ENCODE results near the gene MUC5B.
"Not testable (repeated sequence)": the region's sequence is repeated elsewhere in the genome, so short reads cannot be mapped to it uniquely, and the experiment has no call there.

MUC5B gene

DNA sequence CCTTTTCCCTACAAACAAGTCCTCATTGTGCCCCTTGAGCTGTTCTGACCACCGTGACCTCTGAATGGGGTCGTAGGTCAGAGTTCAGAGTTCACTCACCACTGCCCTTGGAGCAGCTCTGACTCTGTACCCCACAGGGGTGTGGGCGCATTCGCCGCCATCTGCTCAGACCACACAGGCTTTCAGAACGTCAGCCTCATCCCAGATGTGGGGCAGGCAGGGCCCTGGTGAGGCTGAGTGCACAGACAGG is 14.8 kb upstream of the MUC5B start:
- H3K79me2 ChIP-seq, result no peaks in the 10 kb centered on the region
- no peaks in the 10 kb centered on the region for H3K27me3 ChIP-seq (ENCODE audit: control insufficient read depth, insufficient read depth, low read length)
- H3K9me3 ChIP-seq (ENCODE audit: control insufficient read depth, low read length), result no peaks in the 10 kb centered on the region
- H3K4me1 ChIP-seq, result no peaks in the 10 kb centered on the region
- no peak overlapping the region for H3K4me2 ChIP-seq (ENCODE audit: low read length)
- TF ChIP-seq, protein P1, sequence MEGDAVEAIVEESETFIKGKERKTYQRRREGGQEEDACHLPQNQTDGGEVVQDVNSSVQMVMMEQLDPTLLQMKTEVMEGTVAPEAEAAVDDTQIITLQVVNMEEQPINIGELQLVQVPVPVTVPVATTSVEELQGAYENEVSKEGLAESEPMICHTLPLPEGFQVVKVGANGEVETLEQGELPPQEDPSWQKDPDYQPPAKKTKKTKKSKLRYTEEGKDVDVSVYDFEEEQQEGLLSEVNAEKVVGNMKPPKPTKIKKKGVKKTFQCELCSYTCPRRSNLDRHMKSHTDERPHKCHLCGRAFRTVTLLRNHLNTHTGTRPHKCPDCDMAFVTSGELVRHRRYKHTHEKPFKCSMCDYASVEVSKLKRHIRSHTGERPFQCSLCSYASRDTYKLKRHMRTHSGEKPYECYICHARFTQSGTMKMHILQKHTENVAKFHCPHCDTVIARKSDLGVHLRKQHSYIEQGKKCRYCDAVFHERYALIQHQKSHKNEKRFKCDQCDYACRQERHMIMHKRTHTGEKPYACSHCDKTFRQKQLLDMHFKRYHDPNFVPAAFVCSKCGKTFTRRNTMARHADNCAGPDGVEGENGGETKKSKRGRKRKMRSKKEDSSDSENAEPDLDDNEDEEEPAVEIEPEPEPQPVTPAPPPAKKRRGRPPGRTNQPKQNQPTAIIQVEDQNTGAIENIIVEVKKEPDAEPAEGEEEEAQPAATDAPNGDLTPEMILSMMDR (IDR thresholded peaks at IDR 0.05), result no peak
- H2AFZ ChIP-seq, result no peak overlapping the region
- H3K4me3 ChIP-seq (ENCODE audit: low read depth, low read length), result no peak overlapping the region
- H3K27ac ChIP-seq, result no peak overlapping the region
- H3K9ac ChIP-seq, result no peak overlapping the region
- no peaks in the 10 kb centered on the region for H3K36me3 ChIP-seq (ENCODE audit: control insufficient read depth, insufficient read depth, low read length)

DNA sequence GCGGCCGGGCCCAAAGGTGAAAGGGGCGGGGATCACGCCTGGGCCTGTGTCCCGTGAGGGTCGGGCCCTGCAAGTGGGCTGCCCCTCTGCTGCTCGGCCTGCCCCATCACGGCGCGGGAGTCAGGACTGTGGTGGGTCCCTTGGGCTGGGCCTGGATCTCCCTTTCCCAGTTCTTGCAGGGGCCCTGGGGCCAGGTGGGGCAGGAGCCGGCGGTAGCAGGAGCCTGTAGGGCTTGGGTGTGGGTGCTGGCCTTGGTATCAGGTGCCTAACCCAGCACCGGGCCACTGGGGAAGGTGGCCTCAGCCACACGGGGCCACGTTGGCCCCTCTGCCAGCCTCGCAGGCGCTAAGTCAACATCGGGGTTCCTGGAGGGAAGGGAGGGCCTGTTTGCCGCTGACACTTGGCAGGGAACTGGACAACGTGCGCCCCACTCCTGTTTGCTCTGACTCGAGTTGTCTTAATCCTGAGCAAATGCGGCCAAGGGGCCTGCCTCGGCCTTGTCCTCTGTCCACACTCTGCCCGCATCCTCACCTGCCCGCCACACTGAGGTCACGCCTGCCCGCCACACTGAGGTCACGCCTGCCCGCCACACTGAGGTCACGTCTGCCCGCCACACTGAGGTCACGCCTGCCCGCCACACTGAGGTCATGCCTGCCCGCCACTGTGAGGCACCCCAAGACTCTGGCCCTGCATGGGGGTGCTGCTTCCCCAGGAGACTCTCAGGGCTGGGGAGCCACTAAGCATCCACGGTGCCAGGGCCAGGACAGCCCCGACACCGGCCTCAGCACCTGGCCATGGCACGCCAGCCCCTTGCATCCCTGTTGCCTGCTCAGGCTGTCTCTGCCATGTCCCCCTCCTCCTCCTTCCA is 14.2 kb upstream of the MUC5B start:
- Histone ChIP-seq H3K9ac (no peak overlapping the region), H3K4me3 (ENCODE audit: low read depth, low read length) (no peak overlapping the region), H3K27me3 (ENCODE audit: control insufficient read depth, insufficient read depth, low read length) (no peaks in the 10 kb centered on the region), H3K27ac (no peak overlapping the region), H3K79me2 (no peaks in the 10 kb centered on the region), H3K4me1 (no peaks in the 10 kb centered on the region), H3K9me3 (ENCODE audit: control insufficient read depth, low read length) (no peaks in the 10 kb centered on the region), H2AFZ (no peak overlapping the region), H3K36me3 (ENCODE audit: control insufficient read depth, insufficient read depth, low read length) (no peaks in the 10 kb centered on the region), H3K4me2 (ENCODE audit: low read length) (no peak overlapping the region)
- TF ChIP-seq, protein P1 (IDR thresholded peaks at IDR 0.05), result no peak

DNA sequence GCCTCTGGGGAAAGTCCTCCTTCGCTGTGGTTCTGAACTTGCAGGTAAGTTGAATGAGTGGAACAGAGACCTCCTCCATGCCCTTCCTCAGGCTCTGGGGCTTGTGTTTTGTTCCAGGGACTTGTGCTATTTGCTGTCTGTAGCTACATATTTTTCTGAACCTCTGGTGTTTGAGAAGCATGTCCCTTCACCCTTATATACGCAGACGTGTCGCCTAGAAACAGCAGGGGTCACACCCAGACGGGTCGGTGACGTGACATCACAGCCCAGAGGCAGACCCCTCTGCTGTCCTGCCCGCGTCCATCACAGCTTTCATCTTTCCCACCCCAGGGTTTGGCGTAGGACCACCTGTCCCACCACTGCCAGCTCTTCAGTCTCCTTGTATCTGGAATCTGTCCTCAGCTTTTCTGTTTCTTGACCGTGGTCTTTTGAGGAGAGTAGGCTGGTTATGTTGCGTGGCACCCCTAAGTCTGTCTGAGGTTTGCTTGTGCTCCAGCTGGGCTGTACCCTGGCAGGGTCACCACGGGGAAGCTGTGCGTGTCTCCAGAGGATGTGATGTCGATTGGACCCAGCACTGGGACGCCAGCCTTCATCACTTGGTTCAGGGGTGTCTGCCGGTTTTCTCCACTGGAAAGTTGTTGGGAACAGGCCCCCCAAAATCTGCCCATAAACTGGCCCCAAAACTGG is 13.4 kb upstream of the MUC5B start:
- no peaks in the 10 kb centered on the region for H3K36me3 ChIP-seq (ENCODE audit: control insufficient read depth, insufficient read depth, low read length)
- H3K4me3 ChIP-seq (ENCODE audit: low read depth, low read length), result no peak overlapping the region
- no peak overlapping the region for H2AFZ ChIP-seq
- H3K27me3 ChIP-seq (ENCODE audit: control insufficient read depth, insufficient read depth, low read length), result no peaks in the 10 kb centered on the region
- TF ChIP-seq, protein P1 (IDR thresholded peaks at IDR 0.05), result no peak
- H3K4me2 ChIP-seq (ENCODE audit: low read length), result no peak overlapping the region
- no peak overlapping the region for H3K27ac ChIP-seq
- H3K79me2 ChIP-seq, result no peaks in the 10 kb centered on the region
- H3K9ac ChIP-seq, result no peak overlapping the region
- no peaks in the 10 kb centered on the region for H3K4me1 ChIP-seq
- H3K9me3 ChIP-seq (ENCODE audit: control insufficient read depth, low read length), result no peaks in the 10 kb centered on the region

DNA sequence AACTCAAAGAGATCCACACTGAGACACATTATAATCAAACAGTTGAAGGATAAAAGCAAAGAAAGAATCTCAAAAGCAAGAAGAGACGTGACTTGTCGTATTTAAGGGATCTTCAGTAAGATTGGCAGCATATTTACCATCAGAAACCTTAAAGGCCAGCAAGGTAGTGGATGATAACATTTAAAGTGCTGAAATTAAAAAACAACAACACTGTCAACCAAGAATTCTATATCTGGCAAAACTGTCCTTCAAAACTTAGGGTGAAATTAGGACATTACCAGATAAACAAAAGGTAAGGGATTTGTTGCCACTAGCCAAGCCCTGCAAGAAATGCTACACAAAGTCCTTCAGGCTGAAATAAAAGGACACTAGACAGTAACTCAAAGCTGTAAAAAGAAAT is 11.0 kb upstream of the MUC5B start:
- H3K4me2 ChIP-seq (ENCODE audit: low read length), result no peak overlapping the region
- no peaks in the 10 kb centered on the region for H3K79me2 ChIP-seq
- H3K36me3 ChIP-seq (ENCODE audit: control insufficient read depth, insufficient read depth, low read length), result no peaks in the 10 kb centered on the region
- no peak overlapping the region for H3K27ac ChIP-seq
- no peaks in the 10 kb centered on the region for H3K27me3 ChIP-seq (ENCODE audit: control insufficient read depth, insufficient read depth, low read length)
- H3K4me1 ChIP-seq, result no peaks in the 10 kb centered on the region
- no peak overlapping the region for H3K9ac ChIP-seq
- TF ChIP-seq, protein P1 (IDR thresholded peaks at IDR 0.05), result no peak
- no peak overlapping the region for H2AFZ ChIP-seq
- no peak overlapping the region for H3K4me3 ChIP-seq (ENCODE audit: low read depth, low read length)
- H3K9me3 ChIP-seq (ENCODE audit: control insufficient read depth, low read length), result no peaks in the 10 kb centered on the region

DNA sequence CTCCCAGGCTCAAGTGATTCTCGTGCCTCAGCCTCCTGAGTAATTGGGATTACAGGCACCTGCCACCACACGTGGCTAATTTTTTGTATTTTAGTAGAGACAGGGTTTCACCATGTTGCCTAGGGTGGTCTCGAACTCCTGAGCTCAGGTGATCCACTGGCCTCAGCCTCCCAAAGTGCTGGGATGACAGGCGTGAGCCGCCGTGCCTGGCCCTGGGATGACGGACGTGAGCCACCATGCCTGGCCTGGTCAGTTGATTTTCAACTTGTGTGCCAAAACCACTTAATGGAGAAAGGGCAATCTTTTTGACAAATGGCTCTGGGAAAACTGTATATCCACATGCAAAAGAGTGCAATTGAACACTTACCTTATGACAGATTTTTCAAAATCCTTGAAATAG is 7.0 kb upstream of the MUC5B start:
- H3K4me2 ChIP-seq (ENCODE audit: low read length); H3K79me2 ChIP-seq; H3K4me1 ChIP-seq; H3K27ac ChIP-seq; H3K36me3 ChIP-seq (ENCODE audit: control insufficient read depth, insufficient read depth, low read length); H2AFZ ChIP-seq; H3K9me3 ChIP-seq (ENCODE audit: control insufficient read depth, low read length); H3K27me3 ChIP-seq (ENCODE audit: control insufficient read depth, insufficient read depth, low read length); H3K4me3 ChIP-seq (ENCODE audit: low read depth, low read length); H3K9ac ChIP-seq: not testable (repeated sequence)
